Measurements from ENCODE around the gene AMH. TPM values are rescaled to one million over a fixed set of nuclear protein-coding genes. Genes with fewer than 3 reads are reported as not detected.

The AMH gene
- total and polyA plus RNA-seq, 2 of the 13 experiments (the other 11 are each of a cell fraction or from before 2014, with no cell fraction given), result 0.03 to 0.18 TPM

DNA sequence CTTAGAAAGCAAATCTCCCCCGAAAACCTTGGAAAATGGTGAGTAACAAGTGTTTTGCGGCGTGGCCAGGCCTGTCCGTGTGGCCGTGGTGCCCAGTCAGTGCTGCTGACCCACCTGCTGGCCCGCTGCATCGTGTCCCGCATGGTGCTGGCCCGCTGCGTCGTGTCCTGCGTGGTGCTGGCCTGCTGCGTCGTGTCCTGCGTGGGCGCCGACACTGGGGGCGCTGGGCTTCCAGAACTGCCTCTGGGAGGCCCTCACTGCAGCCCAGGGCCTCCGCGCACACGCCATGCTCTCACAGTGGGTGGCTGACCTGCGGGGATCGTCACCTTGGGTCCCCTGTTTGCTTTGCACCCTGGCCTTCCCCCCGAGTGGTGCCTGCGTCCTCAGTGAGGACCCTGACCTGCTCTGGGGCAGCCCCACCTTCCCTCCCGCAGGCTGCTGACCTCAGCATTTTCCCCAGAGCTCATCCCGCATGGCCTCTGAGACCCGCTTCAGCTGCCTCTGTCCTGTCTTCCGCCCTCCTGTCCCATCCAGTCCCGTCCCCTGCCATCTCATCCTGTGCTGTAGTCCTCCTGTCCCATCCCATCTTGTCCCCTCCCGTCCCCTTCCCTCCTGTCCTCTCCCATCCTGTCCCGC is 23.6 kb upstream of the AMH start:
- 97% methylated on average over 32 of the region's 32 CpGs for WGBS (ENCODE audit: low lambda C conversion rate)

More for the DNA sequence above, 23.6 kb upstream of the AMH start:
- no peak overlapping the region for H3K9ac ChIP-seq (ENCODE audit: insufficient read depth, low read depth, low read length)
- DNase-seq (ENCODE audit: low spot score) (no peak), FAIRE-seq (no peak), ATAC-seq (no peak)
- H3K36me3 ChIP-seq (replicated peaks in 1 of 2; ENCODE audit: control insufficient read depth in 1 of 2, insufficient read depth in 2 of 2, low read length in 2 of 2), result peaks cover 29 to 61% of the 10 kb centered on the region in 2 experiments; a peak in 4 of 5 replicates
- no TSS peak for BruUV-seq (replicated peaks)
- no peaks in the 10 kb centered on the region for H3K4me1 ChIP-seq (ENCODE audit: insufficient read depth, low read length)
- ChIA-PET POLR2A (no interaction called here), CTCF (ENCODE audit: low intra/inter-chr PET ratio, low total read pairs) (no interaction called here)
- H3K4me2 ChIP-seq (ENCODE audit: low read depth, low read length), result no peak overlapping the region
- no peaks in the 10 kb centered on the region for H3K79me2 ChIP-seq (ENCODE audit: insufficient read depth, low read length)
- no peak overlapping the region for H2AFZ ChIP-seq (ENCODE audit: low read length)
- no peak overlapping the region for H3K27ac ChIP-seq (ENCODE audit: extremely low read length, insufficient read depth, low read length)
- intact Hi-C loops (cut with micrococcal nuclease; ENCODE audit: unreplicated experiment), result no loop called here
- H3K27me3 ChIP-seq (ENCODE audit: control insufficient read depth in 1 of 2, insufficient read depth in 2 of 2, low read length in 2 of 2), result no peaks in the 10 kb centered on the region
- H3K4me3 ChIP-seq (replicated peaks in 1 of 3; ENCODE audit: insufficient read depth in 1 of 3, low read depth in 2 of 3, low read length in 3 of 3), result no peak overlapping the region
- H4K20me1 ChIP-seq (ENCODE audit: insufficient read depth, low read length), result no peaks in the 10 kb centered on the region
- H3K9me3 ChIP-seq (ENCODE audit: low read length), result no peaks in the 10 kb centered on the region
- TF ChIP-seq RNF2 (conservative IDR thresholded peaks at IDR 0.05; ENCODE audit: low read depth) (no peak), ZNF724P (CRISPR knock-in tag; IDR thresholded peaks at IDR 0.05; ENCODE audit: borderline replicate concordance) (no peak), ZNF589 (CRISPR knock-in tag; conservative IDR thresholded peaks at IDR 0.05) (no peak), MAFF (IDR thresholded peaks at IDR 0.05; ENCODE audit: low read depth, low read length) (peak; percentile 96), HINFP (CRISPR knock-in tag; IDR thresholded peaks at IDR 0.05; ENCODE audit: low read depth) (no peak), SP1 (IDR thresholded peaks at IDR 0.05) (no peak), SP1 (CRISPR knock-in tag; IDR thresholded peaks at IDR 0.05) (no peak), MAFK (conservative IDR thresholded peaks at IDR 0.05 in 1 of 2, IDR thresholded peaks at IDR 0.05 in 1 of 2; ENCODE audit: low read length in 2 of 2) (peak; percentile 98 to 99), ZBTB33 (CRISPR knock-in tag; IDR thresholded peaks at IDR 0.05) (peak; percentile 95), KAT7 (CRISPR knock-in tag; IDR thresholded peaks at IDR 0.05; ENCODE audit: borderline replicate concordance) (no peak), REL (CRISPR knock-in tag; conservative IDR thresholded peaks at IDR 0.05) (no peak)
- TF ChIP-seq, protein P1, sequence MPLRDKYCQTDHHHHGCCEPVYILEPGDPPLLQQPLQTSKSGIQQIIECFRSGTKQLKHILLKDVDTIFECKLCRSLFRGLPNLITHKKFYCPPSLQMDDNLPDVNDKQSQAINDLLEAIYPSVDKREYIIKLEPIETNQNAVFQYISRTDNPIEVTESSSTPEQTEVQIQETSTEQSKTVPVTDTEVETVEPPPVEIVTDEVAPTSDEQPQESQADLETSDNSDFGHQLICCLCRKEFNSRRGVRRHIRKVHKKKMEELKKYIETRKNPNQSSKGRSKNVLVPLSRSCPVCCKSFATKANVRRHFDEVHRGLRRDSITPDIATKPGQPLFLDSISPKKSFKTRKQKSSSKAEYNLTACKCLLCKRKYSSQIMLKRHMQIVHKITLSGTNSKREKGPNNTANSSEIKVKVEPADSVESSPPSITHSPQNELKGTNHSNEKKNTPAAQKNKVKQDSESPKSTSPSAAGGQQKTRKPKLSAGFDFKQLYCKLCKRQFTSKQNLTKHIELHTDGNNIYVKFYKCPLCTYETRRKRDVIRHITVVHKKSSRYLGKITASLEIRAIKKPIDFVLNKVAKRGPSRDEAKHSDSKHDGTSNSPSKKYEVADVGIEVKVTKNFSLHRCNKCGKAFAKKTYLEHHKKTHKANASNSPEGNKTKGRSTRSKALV (CRISPR knock-in tag; IDR thresholded peaks at IDR 0.05), result no peak
- TF ChIP-seq, protein P2, sequence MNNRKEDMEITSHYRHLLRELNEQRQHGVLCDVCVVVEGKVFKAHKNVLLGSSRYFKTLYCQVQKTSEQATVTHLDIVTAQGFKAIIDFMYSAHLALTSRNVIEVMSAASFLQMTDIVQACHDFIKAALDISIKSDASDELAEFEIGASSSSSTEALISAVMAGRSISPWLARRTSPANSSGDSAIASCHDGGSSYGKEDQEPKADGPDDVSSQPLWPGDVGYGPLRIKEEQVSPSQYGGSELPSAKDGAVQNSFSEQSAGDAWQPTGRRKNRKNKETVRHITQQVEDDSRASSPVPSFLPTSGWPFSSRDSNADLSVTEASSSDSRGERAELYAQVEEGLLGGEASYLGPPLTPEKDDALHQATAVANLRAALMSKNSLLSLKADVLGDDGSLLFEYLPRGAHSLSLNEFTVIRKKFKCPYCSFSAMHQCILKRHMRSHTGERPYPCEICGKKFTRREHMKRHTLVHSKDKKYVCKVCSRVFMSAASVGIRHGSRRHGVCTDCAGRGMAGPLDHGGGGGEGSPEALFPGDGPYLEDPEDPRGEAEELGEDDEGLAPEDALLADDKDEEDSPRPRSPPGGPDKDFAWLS (CRISPR knock-in tag; IDR thresholded peaks at IDR 0.05; ENCODE audit: borderline replicate concordance), result no peak
- in situ Hi-C loops (cut with HindIII; ENCODE audit: extremely low pct_ligation_motif_present, low pct_unique_long_range_greater_than_20kb), result no loop called here

Measured in HepG2 (cell line).